Measurements from ENCODE around the gene OR6V1.

DNA sequence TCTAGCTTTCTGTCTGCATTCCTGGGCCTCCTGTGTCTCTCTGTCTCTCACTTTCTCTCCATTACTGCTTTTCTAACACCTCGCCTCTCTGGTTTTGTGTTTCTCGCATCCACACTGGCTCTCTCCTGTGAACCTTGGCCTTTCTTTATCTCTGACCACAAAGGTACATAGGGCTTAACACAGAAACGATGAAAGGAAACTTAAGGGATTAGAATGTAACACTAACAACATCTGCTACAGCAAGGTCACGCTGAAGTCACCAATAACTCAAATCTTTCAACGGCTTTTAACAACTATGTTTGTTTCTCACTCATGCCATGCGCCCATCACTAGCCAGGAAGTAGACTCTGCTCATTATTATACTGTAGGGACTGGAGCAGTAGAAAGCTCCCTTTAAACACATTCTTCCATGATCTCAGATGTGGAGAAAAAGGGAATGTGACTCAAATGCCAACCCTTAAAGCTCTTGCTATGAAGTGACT is 9.3 kb upstream of the OR6V1 start:
- TF ChIP-seq, protein P1, sequence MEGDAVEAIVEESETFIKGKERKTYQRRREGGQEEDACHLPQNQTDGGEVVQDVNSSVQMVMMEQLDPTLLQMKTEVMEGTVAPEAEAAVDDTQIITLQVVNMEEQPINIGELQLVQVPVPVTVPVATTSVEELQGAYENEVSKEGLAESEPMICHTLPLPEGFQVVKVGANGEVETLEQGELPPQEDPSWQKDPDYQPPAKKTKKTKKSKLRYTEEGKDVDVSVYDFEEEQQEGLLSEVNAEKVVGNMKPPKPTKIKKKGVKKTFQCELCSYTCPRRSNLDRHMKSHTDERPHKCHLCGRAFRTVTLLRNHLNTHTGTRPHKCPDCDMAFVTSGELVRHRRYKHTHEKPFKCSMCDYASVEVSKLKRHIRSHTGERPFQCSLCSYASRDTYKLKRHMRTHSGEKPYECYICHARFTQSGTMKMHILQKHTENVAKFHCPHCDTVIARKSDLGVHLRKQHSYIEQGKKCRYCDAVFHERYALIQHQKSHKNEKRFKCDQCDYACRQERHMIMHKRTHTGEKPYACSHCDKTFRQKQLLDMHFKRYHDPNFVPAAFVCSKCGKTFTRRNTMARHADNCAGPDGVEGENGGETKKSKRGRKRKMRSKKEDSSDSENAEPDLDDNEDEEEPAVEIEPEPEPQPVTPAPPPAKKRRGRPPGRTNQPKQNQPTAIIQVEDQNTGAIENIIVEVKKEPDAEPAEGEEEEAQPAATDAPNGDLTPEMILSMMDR (IDR thresholded peaks at IDR 0.05) = no peak
- TF ChIP-seq POLR2A (IDR thresholded peaks at IDR 0.05) (no peak), POLR2AphosphoS5 (IDR thresholded peaks at IDR 0.05) (no peak)
